Nephron progenitor cell (in vitro differentiated cells): Measurements from ENCODE around the gene SLF2.
A peak's percentile ranks its signal among the peaks of the same experiment; 100 is the strongest.

Experiments used
- DNase-seq: peaks from one replicate; pipeline ENCODE4 v3.0.0; 2021
- H3K27ac Mint-ChIP-seq: 2 replicates; pipeline ENCODE4 v1.8.0; 2021; ENCODE audit warnings: mild to moderate bottlenecking, moderate library complexity, mixed read lengths
- H3K27me3 Mint-ChIP-seq: 2 replicates; pipeline ENCODE4 v1.8.0; 2021; ENCODE audit warnings: mild to moderate bottlenecking, low read depth, mixed read lengths; ENCODE audit not compliant: poor library complexity
- H3K36me3 Mint-ChIP-seq: 2 replicates; pipeline ENCODE4 v1.8.0; 2021; ENCODE audit warnings: low read depth, mixed read lengths
- H3K4me1 Mint-ChIP-seq: 2 replicates; pipeline ENCODE4 v1.8.0; 2021; ENCODE audit warnings: mixed read lengths
- H3K4me3 Mint-ChIP-seq: 2 replicates; pipeline ENCODE4 v1.8.0; 2021; ENCODE audit warnings: mild to moderate bottlenecking, moderate library complexity, mixed read lengths
- H3K9me3 Mint-ChIP-seq: 2 replicates; pipeline ENCODE4 v1.8.0; 2021; ENCODE audit warnings: mild to moderate bottlenecking, moderate library complexity, mixed read lengths
- TF ChIP-seq, protein P1 (sequence below): fragments of 200-600 bp; sonication (generic); IDR thresholded peaks from 2 replicates; pipeline ENCODE4 v1.5.0; 2021; ENCODE audit warnings: antibody characterized with exemption

SLF2 gene

DNA sequence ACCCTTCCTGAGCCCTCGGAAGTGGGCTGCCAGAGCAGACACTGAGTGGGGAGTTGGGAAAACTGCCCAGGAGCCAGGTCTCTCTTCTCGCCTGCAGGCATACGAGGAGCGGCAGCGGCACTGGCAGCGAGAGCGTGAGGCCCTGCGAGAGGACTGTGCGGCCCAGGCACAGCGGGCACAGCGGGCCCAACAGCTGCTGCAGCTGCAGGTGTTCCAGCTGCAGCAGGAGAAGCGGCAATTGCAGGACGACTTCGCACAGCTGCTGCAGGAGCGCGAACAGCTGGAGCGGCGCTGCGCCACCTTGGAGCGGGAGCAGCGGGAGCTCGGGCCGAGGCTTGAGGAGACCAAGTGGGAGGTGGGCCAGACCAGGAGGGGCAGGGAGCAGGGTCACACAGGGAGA lies 92.6 kb downstream of the SLF2 start:
- TF ChIP-seq, protein P1, sequence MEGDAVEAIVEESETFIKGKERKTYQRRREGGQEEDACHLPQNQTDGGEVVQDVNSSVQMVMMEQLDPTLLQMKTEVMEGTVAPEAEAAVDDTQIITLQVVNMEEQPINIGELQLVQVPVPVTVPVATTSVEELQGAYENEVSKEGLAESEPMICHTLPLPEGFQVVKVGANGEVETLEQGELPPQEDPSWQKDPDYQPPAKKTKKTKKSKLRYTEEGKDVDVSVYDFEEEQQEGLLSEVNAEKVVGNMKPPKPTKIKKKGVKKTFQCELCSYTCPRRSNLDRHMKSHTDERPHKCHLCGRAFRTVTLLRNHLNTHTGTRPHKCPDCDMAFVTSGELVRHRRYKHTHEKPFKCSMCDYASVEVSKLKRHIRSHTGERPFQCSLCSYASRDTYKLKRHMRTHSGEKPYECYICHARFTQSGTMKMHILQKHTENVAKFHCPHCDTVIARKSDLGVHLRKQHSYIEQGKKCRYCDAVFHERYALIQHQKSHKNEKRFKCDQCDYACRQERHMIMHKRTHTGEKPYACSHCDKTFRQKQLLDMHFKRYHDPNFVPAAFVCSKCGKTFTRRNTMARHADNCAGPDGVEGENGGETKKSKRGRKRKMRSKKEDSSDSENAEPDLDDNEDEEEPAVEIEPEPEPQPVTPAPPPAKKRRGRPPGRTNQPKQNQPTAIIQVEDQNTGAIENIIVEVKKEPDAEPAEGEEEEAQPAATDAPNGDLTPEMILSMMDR = no peak
- H3K9me3 Mint-ChIP-seq = no peaks in the 10 kb centered on the region
- H3K27ac Mint-ChIP-seq = no peak overlapping the region
- no peak for DNase-seq
- H3K27me3 Mint-ChIP-seq = no peaks in the 10 kb centered on the region
- peaks cover 21% of the 10 kb centered on the region for H3K36me3 Mint-ChIP-seq
- peaks cover 39% of the 10 kb centered on the region for H3K4me1 Mint-ChIP-seq
- no peak overlapping the region for H3K4me3 Mint-ChIP-seq

DNA sequence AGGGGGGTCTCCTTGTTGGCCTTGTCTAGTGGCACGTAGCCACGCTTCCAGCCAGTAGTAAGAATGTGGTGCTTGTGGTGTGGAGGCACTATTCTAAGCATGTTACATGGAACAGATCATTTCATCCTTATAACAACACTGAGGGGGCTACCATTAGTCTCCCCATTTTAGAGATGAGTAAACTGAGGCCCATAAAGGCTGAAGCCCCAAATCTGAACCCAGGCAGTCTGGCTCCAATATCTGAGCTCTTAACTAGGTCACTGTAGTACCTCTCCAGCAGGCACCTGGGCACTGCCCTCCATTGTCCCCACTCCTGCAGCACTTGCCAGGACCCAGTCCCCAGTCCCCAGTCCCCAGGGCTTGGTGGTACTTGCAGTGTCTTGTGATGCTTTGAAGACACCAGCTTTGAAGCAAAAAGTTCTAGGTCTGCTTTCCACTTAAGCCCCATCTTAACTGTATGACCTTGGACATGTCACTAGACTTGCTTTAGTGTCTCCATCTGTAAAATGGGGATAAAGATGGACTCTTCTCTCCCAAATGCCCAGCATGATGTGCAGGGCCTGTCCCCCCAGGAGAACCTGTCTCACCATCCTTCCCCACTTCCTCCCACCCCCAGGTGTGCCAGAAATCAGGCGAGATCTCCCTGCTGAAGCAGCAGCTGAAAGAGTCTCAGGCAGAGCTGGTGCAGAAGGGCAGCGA lies 93.3 kb downstream of the SLF2 start:
- H3K4me1 Mint-ChIP-seq = peaks cover 33% of the 10 kb centered on the region
- H3K27me3 Mint-ChIP-seq = no peaks in the 10 kb centered on the region
- no peak for DNase-seq
- H3K27ac Mint-ChIP-seq = peak overlapping the region; percentile 86
- TF ChIP-seq, protein P1 = no peak
- peaks cover 21% of the 10 kb centered on the region for H3K36me3 Mint-ChIP-seq
- no peaks in the 10 kb centered on the region for H3K9me3 Mint-ChIP-seq
- no peak overlapping the region for H3K4me3 Mint-ChIP-seq

DNA sequence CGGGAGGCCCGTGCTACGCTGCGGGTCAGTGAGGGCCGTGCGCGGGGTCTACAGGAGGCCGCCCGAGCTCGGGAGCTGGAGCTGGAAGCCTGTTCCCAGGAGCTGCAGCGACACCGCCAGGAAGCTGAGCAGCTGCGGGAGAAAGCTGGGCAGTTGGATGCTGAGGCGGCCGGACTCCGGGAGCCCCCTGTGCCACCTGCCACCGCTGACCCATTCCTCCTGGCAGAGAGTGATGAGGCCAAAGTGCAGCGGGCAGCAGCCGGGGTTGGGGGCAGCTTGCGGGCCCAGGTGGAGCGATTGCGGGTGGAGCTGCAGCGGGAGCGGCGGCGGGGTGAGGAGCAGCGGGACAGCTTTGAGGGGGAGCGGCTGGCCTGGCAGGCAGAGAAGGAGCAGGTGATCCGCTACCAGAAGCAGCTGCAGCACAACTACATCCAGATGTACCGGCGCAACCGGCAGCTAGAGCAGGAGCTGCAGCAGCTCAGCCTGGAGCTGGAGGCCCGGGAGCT lies 93.9 kb downstream of the SLF2 start:
- Mint-ChIP-seq H3K27ac (no peak overlapping the region), H3K36me3 (peaks cover 21% of the 10 kb centered on the region), H3K4me1 (peaks cover 32% of the 10 kb centered on the region), H3K9me3 (no peaks in the 10 kb centered on the region), H3K27me3 (no peaks in the 10 kb centered on the region), H3K4me3 (no peak overlapping the region)
- DNase-seq = no peak
- TF ChIP-seq, protein P1 = no peak

DNA sequence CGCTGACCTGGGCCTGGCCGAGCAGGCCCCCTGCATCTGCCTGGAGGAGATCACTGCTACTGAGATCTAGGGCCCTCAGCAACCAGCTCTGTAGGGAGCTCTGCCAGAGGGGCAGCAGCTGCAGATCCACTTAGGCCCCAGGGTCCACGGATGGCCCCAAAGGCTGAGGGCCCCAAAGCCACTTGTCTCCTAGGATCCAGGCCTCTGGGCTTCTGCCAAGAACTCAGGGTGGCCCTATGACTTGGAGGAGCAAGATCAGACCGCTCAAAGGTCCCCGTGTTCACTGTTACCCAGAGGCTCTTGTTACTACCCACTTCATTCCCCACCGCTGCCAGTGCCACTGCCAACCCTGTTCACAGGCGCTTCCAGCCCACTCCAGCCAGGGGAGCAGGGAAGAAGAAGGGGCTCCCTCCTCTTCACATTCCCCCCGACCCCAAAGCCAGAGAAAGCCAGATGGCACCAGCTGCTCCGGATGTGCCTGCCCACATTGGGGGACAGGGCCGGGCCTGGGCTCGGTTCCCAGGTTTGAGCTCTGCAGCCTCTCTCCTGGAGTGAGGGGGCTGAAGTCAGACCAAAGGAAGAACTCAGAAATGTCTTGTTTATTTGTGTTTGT lies 94.4 kb downstream of the SLF2 start:
- Mint-ChIP-seq H3K4me3 (no peak overlapping the region), H3K36me3 (peaks cover 21% of the 10 kb centered on the region), H3K27ac (peak overlapping the region; percentile 87), H3K4me1 (peaks cover 27% of the 10 kb centered on the region), H3K27me3 (no peaks in the 10 kb centered on the region), H3K9me3 (no peaks in the 10 kb centered on the region)
- DNase-seq = no peak
- TF ChIP-seq, protein P1 = no peak

DNA sequence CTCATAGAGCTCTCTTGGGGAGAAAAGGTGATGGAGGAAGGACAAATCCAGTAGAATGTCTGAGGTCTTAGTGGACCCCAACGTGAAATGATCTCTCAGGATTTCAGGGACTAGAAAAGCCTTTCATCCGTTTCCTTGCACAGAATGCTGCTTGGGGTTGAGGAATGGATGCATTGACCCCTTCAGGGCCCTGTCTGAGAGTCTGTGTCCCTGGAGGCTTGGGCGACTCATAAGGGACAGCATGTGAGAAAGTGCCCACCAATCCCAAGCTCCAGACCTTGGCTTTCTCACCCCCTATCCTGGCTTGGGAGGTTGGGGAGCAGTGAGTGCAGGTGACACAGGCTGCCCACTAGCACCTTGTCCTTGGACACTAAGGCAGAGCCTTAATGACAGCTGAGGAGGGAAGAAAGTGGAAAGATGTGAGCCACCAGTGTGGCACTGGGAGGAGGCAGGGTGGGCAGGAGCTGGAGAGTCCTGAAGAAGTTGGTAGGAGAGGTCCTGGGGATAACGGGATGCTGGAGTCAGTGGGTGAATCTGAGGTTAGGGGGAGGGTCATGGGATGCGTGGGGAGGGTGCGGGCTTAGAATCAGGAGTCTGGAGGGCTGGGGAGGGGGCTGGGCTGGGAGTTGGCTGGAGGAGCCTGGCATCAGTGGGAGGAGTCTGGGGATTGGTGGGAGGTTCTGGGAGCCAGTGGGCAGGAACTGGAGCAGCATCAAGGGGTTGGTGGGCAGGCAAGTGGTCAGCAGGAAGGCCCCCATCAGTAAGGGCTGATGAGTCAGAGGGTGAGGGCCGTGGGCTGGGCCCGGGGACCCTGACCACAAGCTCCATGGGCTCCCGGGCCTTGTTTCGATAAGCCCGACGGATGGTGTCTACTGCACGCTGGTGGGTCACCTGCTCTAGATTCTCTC lies 95.4 kb downstream of the SLF2 start:
- DNase-seq = no peak
- Mint-ChIP-seq H3K9me3 (no peaks in the 10 kb centered on the region), H3K27me3 (no peaks in the 10 kb centered on the region), H3K27ac (peak overlapping the region; percentile 91), H3K36me3 (peaks cover 16% of the 10 kb centered on the region), H3K4me1 (peaks cover 34% of the 10 kb centered on the region), H3K4me3 (no peak overlapping the region)
- TF ChIP-seq, protein P1 = no peak
